GM12892 (cell line): Measurements from ENCODE around the gene FAM9C.

Experiments used
- POLR2A ChIP-seq: IDR thresholded peaks from 2 replicates; pipeline ENCODE4 v1.6.1; 2011; ENCODE audit warnings: low read depth, low read length, control low read depth
- POLR2AphosphoS5 ChIP-seq: IDR thresholded peaks from 2 replicates; pipeline ENCODE4 v1.6.1; 2011; ENCODE audit warnings: low read depth, low read length, control low read depth
- TAF1 ChIP-seq: IDR thresholded peaks from 2 replicates; pipeline ENCODE4 v1.6.1; 2011; ENCODE audit warnings: low read depth, mild to moderate bottlenecking, control low read depth, low read length, borderline replicate concordance

GRCh38 chrX:13008851-13009250 lies 35.6 kb downstream of the FAM9C start:
- TF ChIP-seq POLR2AphosphoS5, result no peak
- no peak for TF ChIP-seq TAF1
- no peak for TF ChIP-seq POLR2A
